Tibial nerve (tissue), 3 donors: ENCODE results near the gene KANK2.

Source experiments
- CTCF ChIP-seq, 5 experiments: fragments of 200-600 bp in 3 of 5; fragments of 450-650 bp in 2 of 5; sonication (generic) in 3 of 5; IDR thresholded peaks; one replicate each; pipeline ENCODE4 v1.5.1; 2016 to 2019; ENCODE audit warnings: antibody characterized with exemption in 5 of 5, mild to moderate bottlenecking in 3 of 5, moderate library complexity in 2 of 5
- POLR2A ChIP-seq, 2 donors: fragments of 450-650 bp; IDR thresholded peaks; one replicate each; pipeline ENCODE4 v1.6.1; 2017; ENCODE audit warnings: antibody characterized with exemption in 2 of 2, mild to moderate bottlenecking in 2 of 2, moderate library complexity in 2 of 2

DNA sequence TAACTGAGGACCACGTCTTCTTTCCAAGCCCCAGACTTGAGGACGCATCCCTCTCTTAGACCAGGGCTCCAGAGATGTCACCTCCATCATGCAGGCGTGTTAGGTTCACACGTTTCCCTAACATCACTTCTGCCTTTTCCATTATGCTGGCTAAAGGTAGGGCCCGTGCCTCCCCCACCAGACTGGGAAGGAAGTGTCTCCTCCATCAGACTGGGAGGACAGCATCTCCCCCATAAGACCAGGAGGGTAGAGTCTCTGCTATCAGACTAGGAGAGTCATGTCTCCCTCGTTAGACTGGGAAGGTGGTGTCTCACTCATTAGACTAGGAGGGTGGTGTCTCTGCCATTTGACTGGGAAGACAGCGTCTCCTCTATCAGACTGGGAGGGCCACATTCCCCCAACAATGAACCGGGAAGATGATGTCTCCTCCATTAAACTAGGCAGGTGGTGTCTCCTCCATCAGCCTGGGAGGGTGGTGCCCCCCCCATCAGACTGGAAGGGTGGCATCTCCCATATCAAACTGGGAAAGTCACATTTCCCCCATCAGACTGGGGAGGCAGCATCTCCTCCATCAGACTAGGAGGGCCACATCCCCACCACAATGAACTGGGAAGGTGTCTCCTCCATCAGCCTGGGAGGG is 23.7 kb downstream of the KANK2 start:
- TF ChIP-seq POLR2A (IDR thresholded peaks at IDR 0.05) (no peak), CTCF (IDR thresholded peaks at IDR 0.05) (no peak)
